AG04450 (cell line): ENCODE data around the gene GPC6. TPM values are rescaled to one million over a fixed set of nuclear protein-coding genes. Genes with fewer than 3 reads are reported as not detected.

Experiments
- CTCF ChIA-PET: fragments of 300-600, 350-600 bp; formaldehyde crosslinking; extraction: SDS; loops from one replicate; lab custom pipeline; 2022; ENCODE audit warnings: antibody characterized with exemption, inconsistent platforms; lab: Charles Lee
- POLR2A ChIA-PET: fragments of 350-600 bp; formaldehyde crosslinking; extraction: SDS; loops from one replicate; lab custom pipeline; 2021; ENCODE audit warnings: antibody characterized with exemption, inconsistent platforms; lab: Yijun Ruan, JAX
- DNase-seq: peaks from one replicate; pipeline ENCODE4 v3.0.0-alpha.2; 2011; ENCODE audit warnings: low read depth, low spot score
- H3K27ac ChIP-seq: one replicate; pipeline ENCODE4 v1.5.1; 2012; ENCODE audit warnings: low read depth, low read length, control low read depth
- H3K27me3 ChIP-seq: one replicate; pipeline ENCODE4 v1.6.0; 2012; ENCODE audit warnings: low read length; ENCODE audit not compliant: control insufficient read depth, insufficient read depth
- H3K4me3 ChIP-seq: 2 replicates; pipeline ENCODE4 v1.5.1; 2011; ENCODE audit warnings: mild to moderate bottlenecking, low read depth, low read length, control low read depth
- H3K9me3 ChIP-seq: 2 replicates; pipeline ENCODE4 v1.5.1; 2012; ENCODE audit warnings: low read length; ENCODE audit not compliant: control insufficient read depth, insufficient read depth
- CTCF ChIP-seq: IDR thresholded peaks from 2 replicates; pipeline ENCODE4 v1.5.1; 2011; ENCODE audit warnings: low read depth, low read length, control low read depth, inconsistent platforms
- polyA plus RNA-seq: library from polyadenylated mRNA; depleted of rRNA; stranded (reverse); fragments of >200 nt; gene quantifications from 2 replicates; pipeline ENCODE4 v1.2.3, GENCODE V29; 2011

Gene GPC6
- polyA plus RNA-seq, 1 experiment, result 40.4 TPM

- no peak for DNase-seq
- no peak overlapping the region for H3K27ac ChIP-seq
- H3K9me3 ChIP-seq, result no peaks in the 10 kb centered on the region
- no peak for TF ChIP-seq CTCF
- H3K4me3 ChIP-seq, result no peak overlapping the region
- ChIA-PET POLR2A (interaction anchor here (0.6 kb wide), 1 partner anchor 344 kb away, joined by 5 read pairs; no protein-coding TSS in a partner anchor), CTCF (no interaction called here)
- no peaks in the 10 kb centered on the region for H3K27me3 ChIP-seq
Observed at GRCh38 chr13:94251831-94252608, 1025.4 kb downstream of the GPC6 start.

GRCh38 chr13:94254737-94255136 lies 1028.1 kb downstream of the GPC6 start:
- no peak for DNase-seq
- no peak overlapping the region for H3K4me3 ChIP-seq
- CTCF ChIA-PET, result interaction anchor here (0.5 kb wide), 1 partner anchor 16 kb away, joined by 5 read pairs; no protein-coding TSS in a partner anchor
- POLR2A ChIA-PET, result no interaction called here
- TF ChIP-seq CTCF, result no peak
- no peaks in the 10 kb centered on the region for H3K27me3 ChIP-seq
- no peak overlapping the region for H3K27ac ChIP-seq
- no peaks in the 10 kb centered on the region for H3K9me3 ChIP-seq

GRCh38 chr13:94256721-94257120 lies 1030.1 kb downstream of the GPC6 start:
- CTCF ChIA-PET, result no interaction called here
- no peaks in the 10 kb centered on the region for H3K9me3 ChIP-seq
- no peak for TF ChIP-seq CTCF
- POLR2A ChIA-PET, result no interaction called here
- H3K4me3 ChIP-seq, result no peak overlapping the region
- no peak for DNase-seq
- H3K27me3 ChIP-seq, result no peaks in the 10 kb centered on the region
- no peak overlapping the region for H3K27ac ChIP-seq

GRCh38 chr13:94259984-94260383 lies 1033.4 kb downstream of the GPC6 start:
- H3K27ac ChIP-seq, result no peak overlapping the region
- TF ChIP-seq CTCF, result no peak
- H3K4me3 ChIP-seq, result no peak overlapping the region
- no peaks in the 10 kb centered on the region for H3K27me3 ChIP-seq
- POLR2A ChIA-PET, result interaction anchor here (0.6 kb wide), 1 partner anchor 51 kb away, joined by 6 read pairs; no protein-coding TSS in a partner anchor
- CTCF ChIA-PET, result no interaction called here
- DNase-seq, result no peak
- no peaks in the 10 kb centered on the region for H3K9me3 ChIP-seq

GRCh38 chr13:94261163-94261562 lies 1034.6 kb downstream of the GPC6 start:
- ChIA-PET CTCF (no interaction called here), POLR2A (no interaction called here)
- Histone ChIP-seq H3K27ac (no peak overlapping the region), H3K4me3 (no peak overlapping the region), H3K27me3 (no peaks in the 10 kb centered on the region), H3K9me3 (no peaks in the 10 kb centered on the region)
- DNase-seq, result no peak
- TF ChIP-seq CTCF, result no peak
